Right lobe of liver (tissue), 6 donors: ENCODE measurements around the gene CRYBA2. TPM values are rescaled to one million over a fixed set of nuclear protein-coding genes. Genes with fewer than 3 reads are reported as not detected.

Experiments used
- ATAC-seq, 4 donors: fragments of 200-7000 bp; cut with Tn5 transposase; one replicate each; pipeline ENCODE4 v1.9.1; 2020; ENCODE audit warnings: mild to moderate bottlenecking in 4 of 4, moderate library complexity in 4 of 4
- DNase-seq, 3 donors: peaks; one replicate each; pipeline ENCODE4 v3.0.0-alpha.2; 2020
- H3K27ac ChIP-seq, 3 donors: fragments of 200-600 bp; one replicate each; pipeline ENCODE4 v1.8.0; 2022
- H3K27me3 ChIP-seq, 2 donors: fragments of 200-600 bp; one replicate each; pipeline ENCODE4 v1.8.0; 2022
- H3K36me3 ChIP-seq, 4 donors: fragments of 200-600 bp; sonication (generic) in 1 of 4; one replicate each; pipeline versions ENCODE4 v1.5.1 to v1.8.0; 2017 to 2022; ENCODE audit warnings: control low read depth in 1 of 4
- H3K4me1 ChIP-seq, 4 donors: fragments of 200-600 bp; sonication (generic) in 1 of 4; one replicate each; pipeline versions ENCODE4 v1.5.1 to v1.8.0; 2017 to 2022; ENCODE audit warnings: control low read depth in 1 of 4
- H3K4me3 ChIP-seq, 3 donors: fragments of 200-600 bp; one replicate each; pipeline ENCODE4 v1.8.0; 2022
- H3K9me3 ChIP-seq, 4 donors: fragments of 200-600 bp; sonication (generic) in 1 of 4; one replicate each; pipeline versions ENCODE4 v1.5.1 to v1.8.0; 2017 to 2022; ENCODE audit warnings: control low read depth in 1 of 4
- POLR2A ChIP-seq: fragments of 450-650 bp; IDR thresholded peaks from one replicate; pipeline ENCODE4 v1.6.1; 2017; ENCODE audit warnings: antibody characterized with exemption, mild to moderate bottlenecking
- WGBS: methylation state at CpG from one replicate; pipeline ENCODE4 v1.1.6; 2018; ENCODE audit warnings: low coverage, low lambda C conversion rate; ENCODE audit not compliant: insufficient coverage; ENCODE audit errors: missing lambda C conversion rate; 5-methylcytosine and 5-hydroxymethylcytosine counted together
- intact Hi-C, 2 donors: fragments of 100-400 bp; cut with DNase I; formaldehyde crosslinking; loops; one replicate each; pipeline versions ENCODE4 v1.11.2 to v1.14.1; 2022
- total RNA-seq, 6 experiments: library from RNA; depleted of rRNA in 2 of 6; stranded (reverse); fragments of >200 nt in 2 of 6; fragmentation: NEBNext Ultra II Directional in 3 of 6; extraction: Animal tissue kit (Norgen Biotek cat#: 25700) in 3 of 6; gene quantifications; one replicate each; pipeline versions ENCODE4 v1.1.0 to v1.2.4, GENCODE V29; 2016 to 2023
- TF ChIP-seq, protein P1 (sequence below), 4 donors: fragments of 200-600 bp in 3 of 4; fragments of 450-650 bp in 1 of 4; IDR thresholded peaks; one replicate each; pipeline versions ENCODE4 v1.5.1 to v1.8.0; 2016 to 2022; ENCODE audit warnings: antibody characterized with exemption in 4 of 4, mild to moderate bottlenecking in 2 of 4
- donor health status: DM: no; HTN: yes; CAD: no.
- donor health status: DM: no; HTN: no; CAD: no.
- donor health status: DM: no; HTN: no; CAD: no.
- donor health status: DM: no; HTN: yes; CAD: no.
- donor health status: DM: no; HTN: yes; CAD: no.

The CRYBA2 gene
- total RNA-seq, 6 experiments from 2014 or later: not detected

- Histone ChIP-seq H3K4me3 (no peak overlapping the region), H3K27me3 (no peaks in the 10 kb centered on the region), H3K36me3 (no peaks in the 10 kb centered on the region), H3K27ac (no peak overlapping the region), H3K9me3 (no peaks in the 10 kb centered on the region), H3K4me1 (no peaks in the 10 kb centered on the region)
- DNase-seq (no peak), ATAC-seq (no peak)
- no peak for TF ChIP-seq POLR2A
- TF ChIP-seq, protein P1, sequence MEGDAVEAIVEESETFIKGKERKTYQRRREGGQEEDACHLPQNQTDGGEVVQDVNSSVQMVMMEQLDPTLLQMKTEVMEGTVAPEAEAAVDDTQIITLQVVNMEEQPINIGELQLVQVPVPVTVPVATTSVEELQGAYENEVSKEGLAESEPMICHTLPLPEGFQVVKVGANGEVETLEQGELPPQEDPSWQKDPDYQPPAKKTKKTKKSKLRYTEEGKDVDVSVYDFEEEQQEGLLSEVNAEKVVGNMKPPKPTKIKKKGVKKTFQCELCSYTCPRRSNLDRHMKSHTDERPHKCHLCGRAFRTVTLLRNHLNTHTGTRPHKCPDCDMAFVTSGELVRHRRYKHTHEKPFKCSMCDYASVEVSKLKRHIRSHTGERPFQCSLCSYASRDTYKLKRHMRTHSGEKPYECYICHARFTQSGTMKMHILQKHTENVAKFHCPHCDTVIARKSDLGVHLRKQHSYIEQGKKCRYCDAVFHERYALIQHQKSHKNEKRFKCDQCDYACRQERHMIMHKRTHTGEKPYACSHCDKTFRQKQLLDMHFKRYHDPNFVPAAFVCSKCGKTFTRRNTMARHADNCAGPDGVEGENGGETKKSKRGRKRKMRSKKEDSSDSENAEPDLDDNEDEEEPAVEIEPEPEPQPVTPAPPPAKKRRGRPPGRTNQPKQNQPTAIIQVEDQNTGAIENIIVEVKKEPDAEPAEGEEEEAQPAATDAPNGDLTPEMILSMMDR (IDR thresholded peaks at IDR 0.05): no peak
- intact Hi-C loops: loop anchor here in 1 of 2 donors (10.0 kb wide), 1 partner anchor 266 kb away; no protein-coding TSS in a partner anchor
- 54% methylated on average over 7 of the region's 13 CpGs for WGBS
Measured at GRCh38 chr2:219028996-219029828, 36.0 kb upstream of the CRYBA2 start.

- no peak for DNase-seq
- TF ChIP-seq, protein P1 (IDR thresholded peaks at IDR 0.05): no peak
- TF ChIP-seq POLR2A: no peak
- H3K4me3 ChIP-seq: no peak overlapping the region
- no peaks in the 10 kb centered on the region for H3K36me3 ChIP-seq
- no peaks in the 10 kb centered on the region for H3K9me3 ChIP-seq
- ATAC-seq: no peak
- intact Hi-C loops: loop anchor here in 1 of 2 donors (10.0 kb wide), 1 partner anchor 267 kb away; no protein-coding TSS in a partner anchor
- no peak overlapping the region for H3K27ac ChIP-seq
- WGBS: 53% methylated on average over 4 of the region's 5 CpGs
- H3K4me1 ChIP-seq: no peaks in the 10 kb centered on the region
- H3K27me3 ChIP-seq: no peaks in the 10 kb centered on the region
Measured at GRCh38 chr2:219028141-219028540, 34.9 kb upstream of the CRYBA2 start.

- Histone ChIP-seq H3K27me3 (no peaks in the 10 kb centered on the region), H3K36me3 (no peaks in the 10 kb centered on the region), H3K4me1 (no peaks in the 10 kb centered on the region), H3K27ac (no peak overlapping the region), H3K4me3 (no peak overlapping the region), H3K9me3 (no peaks in the 10 kb centered on the region)
- ATAC-seq (no peak), DNase-seq (no peak)
- 93% methylated on average over 3 of the region's 22 CpGs for WGBS
- TF ChIP-seq, protein P1 (IDR thresholded peaks at IDR 0.05): no peak
- TF ChIP-seq POLR2A: no peak
- intact Hi-C loops: loop anchor here in 1 of 2 donors (10.0 kb wide), 1 partner anchor 267 kb away; no protein-coding TSS in a partner anchor
Measured at GRCh38 chr2:219027511-219028055, 34.4 kb upstream of the CRYBA2 start.

DNA sequence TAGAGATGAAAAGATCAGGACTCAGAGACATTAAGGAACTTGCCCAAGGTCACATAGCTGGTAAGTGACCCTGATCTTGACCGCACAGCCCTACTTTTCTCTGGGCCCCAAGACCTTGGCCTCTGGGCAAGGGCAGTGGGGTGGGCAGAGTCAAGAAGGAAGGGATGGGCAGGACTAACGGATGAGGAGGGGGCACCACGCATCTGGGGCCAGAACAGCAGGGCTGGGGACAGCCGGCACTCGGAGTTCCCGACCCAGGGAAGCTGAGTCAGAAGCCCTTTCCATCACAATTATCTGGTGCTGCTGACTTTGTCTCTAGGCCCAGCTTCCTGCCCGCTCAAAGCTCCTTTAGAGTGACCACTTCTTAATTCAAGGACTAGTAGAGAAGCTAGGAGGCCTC lies 33.7 kb upstream of the CRYBA2 start:
- intact Hi-C loops: loop anchor here in 1 of 2 donors (10.0 kb wide), 1 partner anchor 268 kb away; no protein-coding TSS in a partner anchor
- ATAC-seq (no peak), DNase-seq (no peak)
- no peaks in the 10 kb centered on the region for H3K27me3 ChIP-seq
- H3K4me1 ChIP-seq: no peaks in the 10 kb centered on the region
- no peak overlapping the region for H3K4me3 ChIP-seq
- H3K27ac ChIP-seq: no peak overlapping the region
- TF ChIP-seq POLR2A: no peak
- TF ChIP-seq, protein P1 (IDR thresholded peaks at IDR 0.05): no peak
- no CpG with 5 or more reads among the region's 7 CpGs for WGBS
- H3K9me3 ChIP-seq: no peaks in the 10 kb centered on the region
- H3K36me3 ChIP-seq: no peaks in the 10 kb centered on the region
